Type B pancreatic cell (in vitro differentiated cells): ENCODE measurements around the gene NXNL1. TPM values are rescaled to one million over a fixed set of nuclear protein-coding genes. Genes with fewer than 3 reads are reported as not detected.

ENCODE experiments used
- DNase-seq: peaks from one replicate; pipeline ENCODE4 v3.0.0; 2021; ENCODE audit warnings: mixed read lengths; ENCODE audit not compliant: unreplicated experiment; ENCODE audit errors: extremely low spot score
- H3K27ac Mint-ChIP-seq: 2 replicates; pipeline ENCODE4 v1.8.0; 2021; ENCODE audit warnings: mild to moderate bottlenecking, mixed read lengths
- H3K27me3 Mint-ChIP-seq: 2 replicates; pipeline ENCODE4 v1.8.0; 2021; ENCODE audit warnings: mixed read lengths
- H3K36me3 Mint-ChIP-seq: 2 replicates; pipeline ENCODE4 v1.8.0; 2021; ENCODE audit warnings: mixed read lengths
- H3K4me1 Mint-ChIP-seq: one replicate; pipeline ENCODE4 v1.8.0; 2021; ENCODE audit warnings: mixed read lengths; ENCODE audit not compliant: unreplicated experiment
- H3K4me3 Mint-ChIP-seq: 2 replicates; pipeline ENCODE4 v1.8.0; 2021; ENCODE audit warnings: mild to moderate bottlenecking, mixed read lengths
- H3K9me3 Mint-ChIP-seq: 2 replicates; pipeline ENCODE4 v1.8.0; 2021; ENCODE audit warnings: mixed read lengths
- CTCF ChIP-seq: fragments of 200-600 bp; sonication (generic); conservative IDR thresholded peaks from 2 replicates; pipeline ENCODE4 v1.5.0; 2021; ENCODE audit warnings: antibody characterized with exemption, mild to moderate bottlenecking
- total RNA-seq: library from RNA; stranded (reverse); gene quantifications from 2 replicates; pipeline ENCODE4 v1.2.1, GENCODE V29; 2021; ENCODE audit warnings: low replicate concordance

NXNL1 gene
- total RNA-seq, 1 donor from 2014 or later: not detected

- H3K27me3 Mint-ChIP-seq: peaks cover 51% of the 10 kb centered on the region
- TF ChIP-seq CTCF: no peak
- H3K4me1 Mint-ChIP-seq: peaks cover 3% of the 10 kb centered on the region
- no peaks in the 10 kb centered on the region for H3K36me3 Mint-ChIP-seq
- H3K4me3 Mint-ChIP-seq: no peak overlapping the region
- no peak overlapping the region for H3K27ac Mint-ChIP-seq
- no peaks in the 10 kb centered on the region for H3K9me3 Mint-ChIP-seq
- no peak for DNase-seq
These were observed 4.6 kb downstream of the NXNL1 start for GRCh38 chr19:17456127-17456526.

DNA sequence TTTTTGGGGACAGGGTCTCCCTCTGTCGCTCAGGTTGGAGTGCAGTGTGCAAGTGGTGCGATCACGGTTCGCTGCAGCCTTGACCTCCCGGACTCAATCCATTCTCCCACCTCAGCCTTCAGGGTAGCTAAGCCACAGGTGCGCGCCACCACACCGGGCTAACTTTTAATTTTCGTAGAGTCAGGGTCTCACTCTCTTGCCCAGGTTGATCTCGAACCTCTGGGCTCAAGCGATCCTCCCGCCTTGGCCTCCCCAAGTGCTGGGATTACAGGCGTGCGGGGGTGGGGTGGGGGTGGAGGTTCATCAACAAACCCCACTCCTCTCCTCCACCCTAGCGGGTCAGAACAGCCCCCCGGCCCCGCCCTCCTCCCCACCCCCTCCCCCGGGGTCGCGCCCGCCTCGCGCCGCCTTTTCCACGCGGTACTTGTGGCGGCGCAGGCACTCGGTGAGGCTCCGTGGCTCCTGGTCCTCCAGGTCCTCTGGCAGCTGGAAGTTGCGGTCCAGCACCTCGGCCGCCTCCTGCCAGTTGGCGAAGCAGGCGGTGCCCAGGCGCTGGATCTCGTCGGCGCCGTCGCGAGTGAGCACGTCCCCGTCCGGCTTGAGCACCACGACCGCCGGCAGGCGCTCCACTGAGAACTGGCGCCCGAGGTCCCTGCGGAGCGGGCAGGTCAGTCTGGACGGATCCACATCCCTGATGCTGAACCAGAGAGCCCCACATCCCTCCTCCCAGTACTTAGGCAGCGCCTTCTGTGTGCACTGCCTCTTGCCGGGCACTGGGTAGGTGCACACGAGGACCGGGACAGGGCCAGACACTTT lies 5.2 kb downstream of the NXNL1 start:
- no peak for DNase-seq
- H3K36me3 Mint-ChIP-seq: no peaks in the 10 kb centered on the region
- peaks cover 3% of the 10 kb centered on the region for H3K4me1 Mint-ChIP-seq
- H3K9me3 Mint-ChIP-seq: no peaks in the 10 kb centered on the region
- TF ChIP-seq CTCF: no peak
- no peak overlapping the region for H3K4me3 Mint-ChIP-seq
- H3K27ac Mint-ChIP-seq: no peak overlapping the region
- H3K27me3 Mint-ChIP-seq: peaks cover 51% of the 10 kb centered on the region

- H3K4me3 Mint-ChIP-seq: peak overlapping the region; percentile 25
- H3K4me1 Mint-ChIP-seq: peaks cover 3% of the 10 kb centered on the region
- TF ChIP-seq CTCF: no peak
- peaks cover 4% of the 10 kb centered on the region for H3K9me3 Mint-ChIP-seq
- no peak for DNase-seq
- no peaks in the 10 kb centered on the region for H3K36me3 Mint-ChIP-seq
- no peak overlapping the region for H3K27ac Mint-ChIP-seq
- H3K27me3 Mint-ChIP-seq: peaks cover 59% of the 10 kb centered on the region
These were observed 6.1 kb downstream of the NXNL1 start for GRCh38 chr19:17454576-17455071.

DNA sequence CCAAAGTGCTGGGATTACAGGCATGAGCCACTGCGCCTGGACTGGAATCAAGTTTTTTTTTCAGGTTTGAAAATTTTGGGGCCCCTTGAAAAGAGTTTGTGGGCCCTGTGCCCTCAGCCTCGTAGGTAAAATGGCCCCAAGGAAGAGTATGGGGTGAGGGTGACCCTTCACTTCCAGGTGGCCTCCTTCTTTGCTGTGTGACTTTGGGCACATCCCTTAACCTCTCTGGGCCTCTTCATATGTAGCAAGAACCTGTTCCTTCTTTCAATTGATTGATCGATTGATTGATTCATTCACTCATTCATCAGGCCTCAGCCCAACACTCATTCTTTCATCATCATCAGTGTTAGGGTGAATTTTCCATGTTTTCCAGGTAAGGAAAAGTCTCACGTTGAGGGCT lies 8.9 kb downstream of the NXNL1 start:
- Mint-ChIP-seq H3K9me3 (peaks cover 4% of the 10 kb centered on the region), H3K36me3 (no peaks in the 10 kb centered on the region), H3K27ac (no peak overlapping the region), H3K27me3 (peaks cover 54% of the 10 kb centered on the region), H3K4me3 (no peak overlapping the region), H3K4me1 (peaks cover 8% of the 10 kb centered on the region)
- TF ChIP-seq CTCF: no peak
- no peak for DNase-seq

- peak overlapping the region; percentile 78 for H3K27ac Mint-ChIP-seq
- H3K9me3 Mint-ChIP-seq: peaks cover 4% of the 10 kb centered on the region
- H3K4me3 Mint-ChIP-seq: peak overlapping the region; percentile 82
- peaks cover 43% of the 10 kb centered on the region for H3K27me3 Mint-ChIP-seq
- TF ChIP-seq CTCF: no peak
- no peak for DNase-seq
- H3K4me1 Mint-ChIP-seq: peaks cover 8% of the 10 kb centered on the region
- H3K36me3 Mint-ChIP-seq: no peaks in the 10 kb centered on the region
These were observed 10.3 kb downstream of the NXNL1 start for GRCh38 chr19:17450264-17451075.
